ENCODE measurements around the gene CARS2.

- TF ChIP-seq CTCF (conservative IDR thresholded peaks at IDR 0.05 in 1 of 2, IDR thresholded peaks at IDR 0.05 in 1 of 2; ENCODE audit: extremely low read depth in 1 of 2, insufficient read depth in 1 of 2, low read depth in 1 of 2, low read length in 2 of 2) = no peak
- no peak for TF ChIP-seq EZH2 (IDR thresholded peaks at IDR 0.05; ENCODE audit: borderline replicate concordance, low read length)
Measured at GRCh38 chr13:110743687-110744086, 37.8 kb upstream of the CARS2 start.
